ENCODE data around the gene VENTX. TPM values are rescaled to one million over a fixed set of nuclear protein-coding genes. Genes with fewer than 3 reads are reported as not detected.

VENTX gene
- polyA plus RNA-seq, 3 donors: 1.4 to 56.0 (median 1.6) TPM

DNA sequence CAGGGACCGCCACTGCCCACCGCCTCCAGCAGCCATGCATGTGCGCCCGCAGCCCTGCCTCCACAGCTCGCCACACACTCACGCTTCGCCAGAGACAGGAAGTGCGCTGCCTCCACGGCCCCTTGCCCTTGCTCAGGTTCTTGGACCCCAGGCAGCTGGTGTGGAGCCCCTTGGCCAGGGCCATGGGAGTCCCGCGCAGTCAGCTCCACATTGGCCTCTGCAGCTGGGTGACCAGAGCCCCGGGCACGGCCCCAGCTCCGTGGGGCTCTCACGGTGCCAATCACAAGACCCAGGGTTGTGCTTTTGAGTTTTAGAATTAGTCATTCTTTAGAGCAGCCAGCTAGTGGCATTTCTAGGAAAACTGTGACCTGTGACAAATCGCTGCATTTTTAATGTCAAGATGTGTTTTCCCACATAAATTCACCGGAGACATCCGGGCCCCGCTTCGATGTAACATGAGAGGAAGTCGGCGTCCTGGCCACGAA is 11.9 kb upstream of the VENTX start:
- Mint-ChIP-seq H3K9me3 (peaks cover 0 to 11% (median 7%) of the 10 kb centered on the region in 7 donors), H3K27ac (peak overlapping the region in 1 of 7 donors; percentile 50), H3K27me3 (ENCODE audit: low read depth in 3 of 3) (peaks cover 49 to 69% (median 67%) of the 10 kb centered on the region in 3 donors), H3K36me3 (peaks cover 5 to 7% of the 10 kb centered on the region in 2 donors), H3K4me3 (peak overlapping the region in 1 of 2 donors; percentile 67), H3K4me1 (peaks cover 11% of the 10 kb centered on the region)
- intact Hi-C loops (cut with micrococcal nuclease): no loop called here
- DNase-seq: no peak
- Histone ChIP-seq H3K27ac (ENCODE audit: low read depth in 1 of 2, low read length in 2 of 2) (no peak overlapping the region), H3K27me3 (ENCODE audit: control insufficient read depth in 2 of 2, insufficient read depth in 2 of 2, low read length in 2 of 2) (peaks cover 19 to 55% of the 10 kb centered on the region in 2 donors), H3K4me2 (replicated peaks; ENCODE audit: extremely low read depth, low read length, poor library complexity, severe bottlenecking) (no peak overlapping the region), H3K4me1 (ENCODE audit: control insufficient read depth in 1 of 2, insufficient read depth in 2 of 2, low read length in 2 of 2) (peaks cover 0 to 13% of the 10 kb centered on the region in 2 donors), H3K36me3 (replicated peaks in 1 of 2; ENCODE audit: control insufficient read depth in 1 of 2, insufficient read depth in 2 of 2, low read length in 2 of 2) (no peaks in the 10 kb centered on the region), H3K79me2 (ENCODE audit: insufficient read depth, low read length) (no peaks in the 10 kb centered on the region), H2AFZ (ENCODE audit: insufficient read depth, low read depth, low read length, poor library complexity, severe bottlenecking) (no peak overlapping the region), H3K4me3 (replicated peaks in 1 of 3; ENCODE audit: low read depth in 2 of 3, low read length in 3 of 3) (no peak overlapping the region), H4K20me1 (ENCODE audit: insufficient read depth, low read length) (no peaks in the 10 kb centered on the region), H3K9ac (ENCODE audit: insufficient read depth, low read length, poor library complexity, severe bottlenecking) (no peak overlapping the region), H3K9me3 (replicated peaks in 1 of 2; ENCODE audit: control insufficient read depth in 1 of 2, insufficient read depth in 1 of 2, low read length in 2 of 2) (peaks cover 0 to 7% of the 10 kb centered on the region in 2 donors)
- WGBS (ENCODE audit: insufficient coverage): 74% methylated on average over 14 of the region's 23 CpGs
- TF ChIP-seq, protein P1, sequence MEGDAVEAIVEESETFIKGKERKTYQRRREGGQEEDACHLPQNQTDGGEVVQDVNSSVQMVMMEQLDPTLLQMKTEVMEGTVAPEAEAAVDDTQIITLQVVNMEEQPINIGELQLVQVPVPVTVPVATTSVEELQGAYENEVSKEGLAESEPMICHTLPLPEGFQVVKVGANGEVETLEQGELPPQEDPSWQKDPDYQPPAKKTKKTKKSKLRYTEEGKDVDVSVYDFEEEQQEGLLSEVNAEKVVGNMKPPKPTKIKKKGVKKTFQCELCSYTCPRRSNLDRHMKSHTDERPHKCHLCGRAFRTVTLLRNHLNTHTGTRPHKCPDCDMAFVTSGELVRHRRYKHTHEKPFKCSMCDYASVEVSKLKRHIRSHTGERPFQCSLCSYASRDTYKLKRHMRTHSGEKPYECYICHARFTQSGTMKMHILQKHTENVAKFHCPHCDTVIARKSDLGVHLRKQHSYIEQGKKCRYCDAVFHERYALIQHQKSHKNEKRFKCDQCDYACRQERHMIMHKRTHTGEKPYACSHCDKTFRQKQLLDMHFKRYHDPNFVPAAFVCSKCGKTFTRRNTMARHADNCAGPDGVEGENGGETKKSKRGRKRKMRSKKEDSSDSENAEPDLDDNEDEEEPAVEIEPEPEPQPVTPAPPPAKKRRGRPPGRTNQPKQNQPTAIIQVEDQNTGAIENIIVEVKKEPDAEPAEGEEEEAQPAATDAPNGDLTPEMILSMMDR (IDR thresholded peaks at IDR 0.05): no peak

DNA sequence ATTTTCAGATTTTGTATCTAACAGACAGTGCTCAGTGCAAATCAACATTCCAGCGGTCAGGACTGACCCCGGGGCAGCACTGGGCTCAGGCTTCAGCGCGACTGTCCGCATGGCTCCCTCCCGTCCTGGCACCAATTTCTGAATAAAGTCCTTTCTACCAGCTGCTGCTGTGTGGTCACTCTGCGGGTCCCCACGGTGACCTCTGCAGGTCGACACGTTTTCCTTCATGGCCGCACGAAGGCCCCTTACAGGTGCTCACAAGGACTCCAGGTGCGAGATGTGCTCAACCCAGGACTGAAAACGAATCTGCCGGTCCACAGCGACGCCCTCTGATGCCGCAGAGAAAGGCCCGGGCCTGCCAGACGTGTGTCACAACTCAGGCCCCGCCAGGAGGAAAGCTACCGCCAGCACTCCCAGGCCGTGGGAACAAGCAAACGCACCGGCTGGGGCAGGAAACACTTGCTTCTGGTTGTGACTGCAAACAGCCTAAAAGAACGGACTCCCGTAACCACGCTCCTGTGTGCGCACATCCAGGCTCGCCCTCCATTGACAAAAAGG is 11.3 kb upstream of the VENTX start:
- Histone ChIP-seq H3K79me2 (ENCODE audit: insufficient read depth, low read length) (no peaks in the 10 kb centered on the region), H2AFZ (ENCODE audit: insufficient read depth, low read depth, low read length, poor library complexity, severe bottlenecking) (no peak overlapping the region), H3K27ac (ENCODE audit: low read depth in 1 of 2, low read length in 2 of 2) (no peak overlapping the region), H3K9me3 (replicated peaks in 1 of 2; ENCODE audit: control insufficient read depth in 1 of 2, insufficient read depth in 1 of 2, low read length in 2 of 2) (peaks cover 0 to 7% of the 10 kb centered on the region in 2 donors), H3K4me2 (replicated peaks; ENCODE audit: extremely low read depth, low read length, poor library complexity, severe bottlenecking) (no peak overlapping the region), H3K27me3 (ENCODE audit: control insufficient read depth in 2 of 2, insufficient read depth in 2 of 2, low read length in 2 of 2) (peaks cover 21 to 55% of the 10 kb centered on the region in 2 donors), H3K9ac (ENCODE audit: insufficient read depth, low read length, poor library complexity, severe bottlenecking) (no peak overlapping the region), H3K36me3 (replicated peaks in 1 of 2; ENCODE audit: control insufficient read depth in 1 of 2, insufficient read depth in 2 of 2, low read length in 2 of 2) (no peaks in the 10 kb centered on the region), H3K4me3 (replicated peaks in 1 of 3; ENCODE audit: low read depth in 2 of 3, low read length in 3 of 3) (no peak overlapping the region), H4K20me1 (ENCODE audit: insufficient read depth, low read length) (no peaks in the 10 kb centered on the region), H3K4me1 (ENCODE audit: control insufficient read depth in 1 of 2, insufficient read depth in 2 of 2, low read length in 2 of 2) (peaks cover 0 to 18% of the 10 kb centered on the region in 2 donors)
- WGBS (ENCODE audit: insufficient coverage): 29% methylated on average over 30 of the region's 30 CpGs
- peaks cover 13% of the 10 kb centered on the region for H3K4me1 Mint-ChIP-seq
- no peak for DNase-seq
- peaks cover 52 to 67% (median 65%) of the 10 kb centered on the region in 3 donors for H3K27me3 Mint-ChIP-seq (ENCODE audit: low read depth in 3 of 3)
- intact Hi-C loops (cut with micrococcal nuclease): no loop called here
- peak overlapping the region in 1 of 2 donors; percentile 67 for H3K4me3 Mint-ChIP-seq
- peaks cover 5 to 7% of the 10 kb centered on the region in 2 donors for H3K36me3 Mint-ChIP-seq
- TF ChIP-seq, protein P1 (IDR thresholded peaks at IDR 0.05): no peak
- no peak overlapping the region for H3K27ac Mint-ChIP-seq
- H3K9me3 Mint-ChIP-seq: peaks cover 0 to 14% (median 6%) of the 10 kb centered on the region in 7 donors
